GM19193 (cell line): Measurements from ENCODE around the gene USB1.

ENCODE experiments used
- POLR2A ChIP-seq: IDR thresholded peaks from 4 replicates; pipeline ENCODE4 v1.6.1; 2011; ENCODE audit not compliant: insufficient read depth, insufficient read length; ENCODE audit errors: extremely low read depth

USB1 gene

DNA sequence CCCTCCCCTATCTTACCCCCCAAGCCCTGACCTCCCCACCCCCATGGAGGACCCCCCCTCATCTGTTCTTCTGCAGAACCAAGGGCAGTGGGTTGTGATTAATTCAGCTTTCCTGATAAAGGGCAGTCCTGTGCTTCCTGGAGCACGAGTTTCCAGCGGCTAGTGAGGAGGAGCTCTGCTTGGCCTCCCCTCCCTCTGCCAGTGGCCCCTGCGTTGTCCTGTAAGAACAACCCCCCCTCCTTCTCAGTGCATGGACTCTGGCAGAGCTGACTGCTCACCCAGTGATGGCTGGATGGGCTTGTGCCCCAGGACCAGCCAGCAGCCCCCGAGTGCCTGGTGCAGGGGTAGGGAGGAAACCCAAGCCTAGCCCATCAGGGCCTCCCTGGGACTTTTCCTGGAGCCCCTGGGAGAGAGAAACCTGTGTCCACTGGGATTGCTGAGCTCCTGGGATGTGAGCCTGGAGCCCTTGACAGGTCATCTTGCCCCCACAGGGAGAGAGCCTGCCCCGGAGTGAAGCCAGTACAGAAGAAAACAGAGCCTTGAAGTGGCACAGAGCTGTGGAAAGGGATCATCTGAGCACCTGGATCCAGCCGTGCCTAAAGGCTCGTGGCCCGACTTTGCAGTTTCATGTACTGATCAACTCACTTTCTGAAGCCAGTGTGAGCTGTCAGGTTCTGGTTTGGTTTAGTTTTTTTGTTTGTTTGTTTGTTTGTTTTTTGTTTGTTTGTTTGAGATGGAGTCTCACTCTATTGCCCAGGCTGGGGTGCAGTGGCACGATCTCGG is 50.8 kb downstream of the USB1 start:
- no peak for TF ChIP-seq POLR2A

DNA sequence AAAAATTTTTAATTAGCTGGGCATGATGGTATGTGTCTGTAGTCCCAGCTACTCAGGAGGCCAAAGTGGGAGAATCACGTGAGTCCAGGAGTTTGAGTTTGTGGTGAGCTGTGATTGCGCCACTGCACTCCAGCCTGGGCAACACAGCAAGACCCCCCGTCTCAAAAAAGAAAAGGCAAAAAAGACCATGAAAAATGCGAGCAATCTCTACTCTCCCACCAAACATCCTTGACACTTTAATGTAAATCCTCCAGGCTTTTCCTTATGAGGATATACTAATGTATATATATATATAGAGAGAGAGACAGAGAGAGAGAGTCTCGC is 52.4 kb downstream of the USB1 start:
- TF ChIP-seq POLR2A, result no peak

DNA sequence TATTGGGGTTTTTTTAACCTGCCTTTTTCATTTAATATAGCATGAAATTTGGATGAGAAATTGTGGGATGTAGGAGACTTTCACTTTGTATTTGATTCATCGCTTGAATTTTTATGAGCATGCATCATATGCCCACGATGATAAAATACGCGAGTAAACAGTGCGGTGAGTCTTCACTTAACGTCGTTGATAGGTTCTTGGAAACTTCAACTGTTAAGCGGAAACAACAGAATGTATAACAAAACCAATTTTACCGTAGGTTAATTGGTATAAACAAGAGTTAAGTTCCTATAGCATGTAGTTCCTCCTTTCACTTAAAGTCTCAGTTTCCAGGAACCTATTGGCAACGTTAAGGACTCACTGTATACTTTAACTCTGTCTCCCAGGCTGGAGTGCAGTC is 53.1 kb downstream of the USB1 start:
- no peak for TF ChIP-seq POLR2A

DNA sequence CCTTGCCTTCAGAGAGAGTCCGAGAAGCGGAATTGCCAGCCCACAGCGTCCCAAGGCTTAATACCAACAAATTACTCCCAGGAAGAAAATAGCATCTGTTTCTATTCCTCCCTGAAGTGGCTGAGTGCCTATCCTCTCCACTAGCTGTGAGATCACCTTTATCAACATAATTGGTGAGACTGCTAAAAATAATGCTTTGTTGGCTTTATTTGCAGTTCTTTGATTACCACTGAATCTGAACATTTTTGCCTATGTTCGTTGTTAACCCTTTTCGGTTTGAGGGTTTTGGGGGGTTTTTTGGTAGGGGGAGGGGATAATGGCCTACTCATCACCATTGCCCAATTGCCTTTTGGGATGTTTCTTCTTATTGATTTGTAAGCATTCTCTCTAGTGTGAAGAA is 55.4 kb downstream of the USB1 start:
- no peak for TF ChIP-seq POLR2A

DNA sequence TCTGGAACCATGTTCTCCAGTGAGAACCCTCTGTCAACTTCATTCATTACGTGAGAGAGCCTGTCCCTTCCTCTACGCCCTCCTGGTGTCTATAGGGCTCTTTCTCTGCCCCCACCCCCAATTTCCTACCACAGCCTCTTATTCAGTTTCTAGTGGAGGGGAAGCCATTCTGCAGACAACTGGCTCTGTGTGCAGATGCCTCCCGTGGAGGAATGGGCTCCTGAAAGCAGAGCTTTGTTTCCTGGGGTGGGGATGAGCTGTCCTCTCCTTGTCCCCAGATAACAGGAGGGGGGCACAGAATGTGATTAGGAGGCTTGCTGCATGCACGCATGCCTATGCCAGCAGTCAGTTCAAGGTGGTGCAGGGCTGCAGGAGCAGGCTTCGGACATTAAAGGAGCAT is 55.9 kb downstream of the USB1 start:
- no peak for TF ChIP-seq POLR2A

DNA sequence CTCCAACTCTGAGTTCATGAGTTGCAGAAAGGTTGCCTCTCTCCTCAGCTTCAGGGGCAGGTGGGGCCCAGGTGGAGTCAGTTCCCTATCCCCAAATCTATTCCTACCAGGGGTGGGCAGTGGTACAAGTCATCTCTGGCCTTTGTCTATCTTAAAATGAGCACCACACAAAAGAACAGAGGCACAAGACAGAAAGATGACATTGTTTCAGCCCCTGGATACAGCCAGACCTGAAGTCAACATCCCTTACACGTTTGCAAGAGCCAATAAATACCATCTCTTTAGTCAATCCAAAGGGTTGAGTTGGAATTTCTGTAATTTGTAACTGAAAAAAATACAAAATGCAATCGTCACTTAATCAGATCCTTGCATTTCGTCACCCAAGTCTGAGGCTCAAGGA is 56.6 kb downstream of the USB1 start:
- TF ChIP-seq POLR2A, result no peak

DNA sequence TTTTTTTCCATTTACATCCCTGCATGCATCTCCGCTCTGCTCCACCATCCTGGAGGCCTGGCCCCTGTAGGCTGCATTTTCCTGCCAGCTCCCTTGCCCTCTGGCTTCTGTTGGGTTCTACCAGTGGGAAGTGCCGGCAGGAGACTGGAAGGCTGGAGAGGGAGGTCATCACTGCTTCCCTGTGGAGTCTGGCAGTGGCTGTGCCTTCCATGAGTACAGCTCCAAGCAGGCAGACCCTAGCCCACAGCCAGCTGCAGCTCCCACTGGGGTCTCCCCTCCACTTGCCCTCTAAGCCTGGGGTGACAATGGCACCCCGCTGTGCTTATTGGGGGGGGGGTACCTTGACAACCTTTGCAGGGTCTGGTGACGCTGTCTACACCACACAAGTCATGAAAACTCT is 61.6 kb downstream of the USB1 start:
- TF ChIP-seq POLR2A, result no peak

DNA sequence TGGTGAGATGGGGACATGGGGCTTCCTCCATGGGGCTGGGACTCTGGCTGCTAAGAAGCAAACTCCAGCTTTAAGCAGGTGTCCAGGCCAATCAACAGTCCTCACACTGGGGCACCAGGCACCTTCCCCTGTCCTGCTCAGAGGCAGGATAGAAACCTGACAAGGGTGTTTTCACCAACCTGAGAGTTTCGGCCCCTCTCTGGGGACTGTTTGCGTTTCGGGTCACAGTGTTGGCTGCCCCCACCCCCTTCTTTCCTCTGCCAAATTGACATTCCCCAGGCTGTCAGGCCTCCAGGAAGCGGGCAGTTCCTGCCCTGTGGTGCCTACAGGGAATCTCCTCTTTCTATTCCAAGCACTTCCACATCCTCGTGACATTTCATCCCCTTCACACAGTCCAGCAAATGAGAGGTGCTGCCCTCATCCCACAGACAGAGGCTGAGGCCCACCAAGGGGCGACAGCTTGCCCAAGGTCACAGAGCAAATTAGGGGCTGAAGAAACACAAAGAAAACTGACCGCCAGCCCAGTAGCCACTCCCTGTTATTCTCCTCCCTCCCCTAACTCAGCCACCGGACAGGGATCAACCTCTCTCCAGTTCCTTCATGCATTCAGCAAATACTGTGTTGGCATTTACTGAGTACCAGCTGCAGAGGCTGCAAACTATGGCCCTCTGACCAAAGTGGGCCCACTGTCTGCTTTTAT is 62.3 kb downstream of the USB1 start:
- no peak for TF ChIP-seq POLR2A

DNA sequence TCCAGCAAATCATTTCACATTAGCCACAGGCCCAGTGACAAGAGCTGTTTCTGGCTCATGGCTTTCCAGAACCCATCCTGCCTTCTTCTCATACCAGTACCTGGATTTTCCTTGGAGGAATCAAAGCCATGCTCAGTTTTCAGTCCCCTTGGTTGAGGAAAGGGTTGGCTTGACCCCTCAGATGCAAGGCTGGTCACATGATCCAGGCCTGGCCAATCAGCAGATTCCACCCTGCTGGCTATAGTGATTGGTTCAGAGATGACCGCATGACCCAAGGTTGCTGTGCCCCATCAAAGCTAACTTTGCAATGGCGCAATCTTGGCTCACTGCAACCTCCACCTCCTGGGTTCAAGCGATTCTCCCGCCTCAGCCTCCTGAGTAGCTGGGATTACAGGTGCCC is 69.4 kb downstream of the USB1 start:
- no peak for TF ChIP-seq POLR2A
